ENCODE measurements around the gene SERBP1. TPM values are rescaled to one million over a fixed set of nuclear protein-coding genes. Genes with fewer than 3 reads are reported as not detected.
A peak's percentile ranks its signal among the peaks of the same experiment; 100 is the strongest.

The SERBP1 gene
- total RNA-seq, 1 donor from 2014 or later: 255 TPM

DNA sequence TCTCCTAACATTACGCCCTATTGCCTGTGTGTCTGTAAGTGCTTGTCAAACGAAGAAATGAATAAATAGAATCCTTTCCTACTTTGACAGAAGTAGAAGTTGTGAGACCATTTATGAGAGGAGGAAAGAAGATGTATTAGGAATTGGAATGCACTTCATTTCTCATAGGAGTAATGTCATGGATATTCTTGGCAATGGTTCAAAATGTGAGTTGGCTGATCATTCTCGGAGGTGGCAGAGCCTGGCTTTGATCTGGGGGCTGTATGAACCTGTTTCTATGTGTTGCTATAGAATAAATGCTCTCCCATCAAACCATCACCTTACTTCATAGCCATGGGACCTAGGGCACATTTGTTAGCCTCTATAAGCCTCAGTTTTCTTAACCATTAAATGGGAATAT is 10.1 kb upstream of the SERBP1 start:
- Mint-ChIP-seq H3K9me3 (no peaks in the 10 kb centered on the region), H3K27me3 (ENCODE audit: low read depth) (no peaks in the 10 kb centered on the region), H3K4me1 (peaks cover 44% of the 10 kb centered on the region), H3K4me3 (no peak overlapping the region), H3K27ac (peak overlapping the region; percentile 91), H3K36me3 (no peaks in the 10 kb centered on the region)
- TF ChIP-seq CTCF (IDR thresholded peaks at IDR 0.05; ENCODE audit: unreplicated experiment): no peak
- DNase-seq (ENCODE audit: low spot score in 2 of 2, unreplicated experiment in 2 of 2): no peak

DNA sequence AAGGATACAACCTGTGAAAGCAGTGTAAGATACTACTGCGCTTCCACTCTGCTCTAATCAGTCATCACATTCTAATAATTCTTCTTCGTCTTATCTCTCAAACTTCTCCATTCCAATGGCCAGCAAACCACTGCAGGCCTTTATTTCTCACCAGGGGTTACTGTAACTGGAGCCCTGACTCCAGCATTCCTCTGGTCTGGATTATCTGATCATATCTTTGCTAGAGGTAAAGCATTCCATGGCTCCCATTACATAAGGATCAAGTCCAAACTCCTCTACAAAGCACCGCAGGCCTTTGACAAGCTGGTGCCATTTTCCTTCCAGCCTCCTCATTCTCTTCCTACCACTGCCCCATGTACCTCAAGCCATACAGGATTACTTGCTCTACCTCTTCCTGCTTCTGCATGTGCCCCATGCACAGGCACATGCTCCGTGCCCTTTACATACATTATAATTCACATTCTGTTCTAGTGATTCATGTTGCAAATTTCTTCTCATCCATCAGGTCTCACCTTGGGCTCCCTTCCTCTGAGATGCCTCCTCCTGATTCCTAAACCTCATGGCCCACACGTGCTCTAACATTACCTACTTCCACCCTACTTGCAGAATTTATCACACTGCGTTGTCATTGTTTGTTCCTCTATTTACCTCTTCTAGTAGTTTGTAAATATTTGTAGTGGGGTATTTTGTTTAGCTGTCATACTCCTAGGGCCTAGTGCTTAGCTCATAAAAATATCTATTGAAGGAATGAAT is 9.3 kb upstream of the SERBP1 start:
- no peaks in the 10 kb centered on the region for H3K36me3 Mint-ChIP-seq
- DNase-seq (ENCODE audit: low spot score in 2 of 2, unreplicated experiment in 2 of 2): no peak
- H3K9me3 Mint-ChIP-seq: no peaks in the 10 kb centered on the region
- peak overlapping the region; percentile 9 for H3K27ac Mint-ChIP-seq
- H3K4me1 Mint-ChIP-seq: peaks cover 50% of the 10 kb centered on the region
- TF ChIP-seq CTCF (IDR thresholded peaks at IDR 0.05; ENCODE audit: unreplicated experiment): no peak
- no peak overlapping the region for H3K4me3 Mint-ChIP-seq
- no peaks in the 10 kb centered on the region for H3K27me3 Mint-ChIP-seq (ENCODE audit: low read depth)

GRCh38 chr1:67437961-67438360 is 7.8 kb upstream of the SERBP1 start:
- no peak overlapping the region for H3K4me3 Mint-ChIP-seq
- no peaks in the 10 kb centered on the region for H3K36me3 Mint-ChIP-seq
- no peak overlapping the region for H3K27ac Mint-ChIP-seq
- TF ChIP-seq CTCF (IDR thresholded peaks at IDR 0.05; ENCODE audit: unreplicated experiment): no peak
- no peak for DNase-seq (ENCODE audit: low spot score in 2 of 2, unreplicated experiment in 2 of 2)
- peaks cover 59% of the 10 kb centered on the region for H3K4me1 Mint-ChIP-seq
- no peaks in the 10 kb centered on the region for H3K9me3 Mint-ChIP-seq
- H3K27me3 Mint-ChIP-seq (ENCODE audit: low read depth): no peaks in the 10 kb centered on the region

GRCh38 chr1:67436511-67437055 is 6.4 kb upstream of the SERBP1 start:
- no peak overlapping the region for H3K27ac Mint-ChIP-seq
- TF ChIP-seq CTCF (IDR thresholded peaks at IDR 0.05; ENCODE audit: unreplicated experiment): no peak
- no peaks in the 10 kb centered on the region for H3K27me3 Mint-ChIP-seq (ENCODE audit: low read depth)
- no peaks in the 10 kb centered on the region for H3K36me3 Mint-ChIP-seq
- no peak overlapping the region for H3K4me3 Mint-ChIP-seq
- DNase-seq (ENCODE audit: low spot score in 2 of 2, unreplicated experiment in 2 of 2): no peak
- peaks cover 58% of the 10 kb centered on the region for H3K4me1 Mint-ChIP-seq
- H3K9me3 Mint-ChIP-seq: no peaks in the 10 kb centered on the region

DNA sequence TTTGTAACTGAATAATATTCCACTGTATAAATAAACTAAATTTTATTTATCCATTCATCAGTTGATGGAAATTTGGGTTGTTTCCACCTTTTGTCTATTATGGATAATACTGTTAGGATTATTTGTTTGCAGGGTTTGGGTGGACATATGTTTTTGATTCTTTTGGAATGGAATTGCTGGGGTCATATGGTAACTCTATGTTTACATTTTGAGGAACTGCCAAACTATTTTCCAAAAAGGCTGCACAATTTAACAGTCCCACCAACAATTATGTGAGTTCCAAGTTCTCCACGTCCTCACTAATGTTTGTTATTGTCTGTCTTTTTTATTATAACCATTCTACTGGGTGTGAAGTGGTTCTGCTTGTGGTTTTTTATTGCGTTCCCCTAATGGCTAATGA is 4.3 kb upstream of the SERBP1 start:
- peaks cover 43% of the 10 kb centered on the region for H3K4me1 Mint-ChIP-seq
- H3K4me3 Mint-ChIP-seq: no peak overlapping the region
- no peak for DNase-seq (ENCODE audit: low spot score in 2 of 2, unreplicated experiment in 2 of 2)
- H3K27ac Mint-ChIP-seq: no peak overlapping the region
- peaks cover 2% of the 10 kb centered on the region for H3K36me3 Mint-ChIP-seq
- no peak for TF ChIP-seq CTCF (IDR thresholded peaks at IDR 0.05; ENCODE audit: unreplicated experiment)
- no peaks in the 10 kb centered on the region for H3K9me3 Mint-ChIP-seq
- no peaks in the 10 kb centered on the region for H3K27me3 Mint-ChIP-seq (ENCODE audit: low read depth)
